Mammary epithelial cell (primary cell): Measurements from ENCODE around the gene PLBD1.

Source experiments
- CTCF ChIP-seq, 2 donors: IDR thresholded peaks in 1 of 2; conservative IDR thresholded peaks in 1 of 2; 2 replicates each; pipeline ENCODE4 v1.5.1; 2011 to 2012; ENCODE audit warnings: inconsistent platforms in 2 of 2, low read length in 2 of 2, mild to moderate bottlenecking in 2 of 2, control low read depth in 1 of 2, low read depth in 1 of 2; ENCODE audit not compliant: insufficient read depth in 1 of 2; ENCODE audit errors: extremely low read depth in 1 of 2
- EZH2 ChIP-seq: IDR thresholded peaks from 2 replicates; pipeline ENCODE4 v1.6.1; 2012; ENCODE audit warnings: low read length, inconsistent platforms, borderline replicate concordance

- TF ChIP-seq CTCF (conservative IDR thresholded peaks at IDR 0.05 in 1 of 2, IDR thresholded peaks at IDR 0.05 in 1 of 2; ENCODE audit: extremely low read depth in 1 of 2, insufficient read depth in 1 of 2, low read depth in 1 of 2, low read length in 2 of 2) (no peak), EZH2 (no peak)
These were observed 9.2 kb upstream of the PLBD1 start for GRCh38 chr12:14576896-14577295.
